GM12872 (cell line): ENCODE data around the gene BAZ1B.

ENCODE experiments used
- TF ChIP-seq, protein P1 (sequence below): IDR thresholded peaks from 3 replicates; pipeline ENCODE4 v1.5.1; 2011; ENCODE audit warnings: low read depth, mild to moderate bottlenecking, low read length, moderate library complexity; ENCODE audit not compliant: insufficient read depth

The BAZ1B gene

DNA sequence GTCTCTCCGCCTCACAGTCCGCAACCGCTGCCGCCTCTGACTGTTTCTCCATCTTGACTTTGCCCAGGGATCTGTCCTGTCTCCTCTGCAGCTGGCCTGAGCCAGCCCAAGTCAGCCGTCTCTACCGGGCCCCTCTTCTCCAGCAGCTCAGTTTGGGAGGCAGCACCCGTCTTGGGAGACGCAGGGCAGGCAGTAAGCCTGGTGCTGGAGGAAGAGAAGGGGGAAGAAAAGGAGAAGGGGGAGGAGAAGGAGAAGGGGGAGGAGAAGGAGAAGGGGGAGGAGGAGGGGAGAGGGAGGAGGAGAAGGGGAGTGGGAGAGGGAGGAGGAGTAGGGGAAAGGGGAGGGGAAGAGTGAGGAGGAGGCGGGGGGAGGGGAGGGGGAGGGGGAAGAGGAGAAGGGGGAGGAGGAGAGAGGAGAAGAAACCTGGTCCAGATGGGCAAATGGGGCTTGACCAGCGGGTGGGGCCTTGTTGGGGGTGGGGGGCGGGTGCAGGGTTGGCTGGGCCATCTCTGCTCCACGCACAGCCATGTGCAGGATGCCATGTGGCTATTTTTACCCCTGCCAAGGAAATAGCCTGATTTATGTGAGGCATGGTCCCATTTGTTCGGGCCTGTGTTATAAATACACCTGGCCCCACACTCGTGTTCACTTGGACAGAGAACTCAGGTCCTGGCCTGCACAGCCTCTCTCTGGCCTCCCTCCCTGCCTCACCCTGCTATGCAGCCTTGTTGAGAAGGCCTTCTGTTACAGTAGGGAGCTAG is 124.4 kb downstream of the BAZ1B start:
- TF ChIP-seq, protein P1, sequence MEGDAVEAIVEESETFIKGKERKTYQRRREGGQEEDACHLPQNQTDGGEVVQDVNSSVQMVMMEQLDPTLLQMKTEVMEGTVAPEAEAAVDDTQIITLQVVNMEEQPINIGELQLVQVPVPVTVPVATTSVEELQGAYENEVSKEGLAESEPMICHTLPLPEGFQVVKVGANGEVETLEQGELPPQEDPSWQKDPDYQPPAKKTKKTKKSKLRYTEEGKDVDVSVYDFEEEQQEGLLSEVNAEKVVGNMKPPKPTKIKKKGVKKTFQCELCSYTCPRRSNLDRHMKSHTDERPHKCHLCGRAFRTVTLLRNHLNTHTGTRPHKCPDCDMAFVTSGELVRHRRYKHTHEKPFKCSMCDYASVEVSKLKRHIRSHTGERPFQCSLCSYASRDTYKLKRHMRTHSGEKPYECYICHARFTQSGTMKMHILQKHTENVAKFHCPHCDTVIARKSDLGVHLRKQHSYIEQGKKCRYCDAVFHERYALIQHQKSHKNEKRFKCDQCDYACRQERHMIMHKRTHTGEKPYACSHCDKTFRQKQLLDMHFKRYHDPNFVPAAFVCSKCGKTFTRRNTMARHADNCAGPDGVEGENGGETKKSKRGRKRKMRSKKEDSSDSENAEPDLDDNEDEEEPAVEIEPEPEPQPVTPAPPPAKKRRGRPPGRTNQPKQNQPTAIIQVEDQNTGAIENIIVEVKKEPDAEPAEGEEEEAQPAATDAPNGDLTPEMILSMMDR: no peak

DNA sequence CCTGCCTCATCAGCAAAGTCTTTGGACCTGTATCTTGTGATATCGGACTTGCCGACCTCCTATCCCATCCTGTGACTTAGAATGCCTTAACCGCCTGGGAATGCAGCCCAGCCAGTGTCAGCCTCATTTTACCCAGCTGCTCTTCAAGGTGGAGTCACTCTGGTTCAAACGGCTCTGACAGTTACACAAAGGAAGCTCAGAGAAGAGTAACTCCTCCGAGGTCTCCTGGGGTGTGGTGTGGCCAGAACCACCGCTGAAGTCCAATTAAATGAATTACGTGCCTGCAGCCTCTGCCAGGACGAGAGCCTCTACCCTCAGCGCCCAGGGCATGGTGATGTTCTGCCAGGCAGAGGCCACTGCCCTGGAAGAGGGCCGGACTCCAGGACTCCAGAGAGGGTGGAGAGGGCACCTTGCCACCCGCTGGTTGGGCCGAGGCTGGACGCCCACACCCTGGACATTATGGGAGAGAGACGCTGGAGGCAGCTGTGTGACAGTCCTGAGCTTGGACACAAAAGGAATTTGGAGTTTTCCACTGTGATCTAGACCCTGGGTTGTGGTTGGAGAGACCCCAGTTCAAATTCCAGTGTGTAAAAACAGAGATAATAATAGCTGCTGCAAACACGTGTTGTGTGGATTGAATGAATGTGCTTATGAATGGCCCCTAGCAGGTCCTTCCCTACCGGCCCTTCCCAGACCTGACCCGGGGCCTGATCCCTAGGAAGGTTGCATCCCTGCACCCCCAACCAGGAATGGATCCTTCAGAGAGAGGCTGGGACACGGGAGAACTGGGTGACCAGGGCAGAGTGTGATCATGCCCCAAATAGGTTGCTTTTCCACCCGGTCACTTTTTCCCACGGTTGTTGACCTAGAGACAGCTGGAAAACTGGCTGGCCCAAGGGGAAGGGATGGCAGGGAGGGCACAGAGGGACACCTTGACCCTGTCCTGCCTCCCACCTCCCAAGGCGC is 126.3 kb downstream of the BAZ1B start:
- TF ChIP-seq, protein P1: no peak

DNA sequence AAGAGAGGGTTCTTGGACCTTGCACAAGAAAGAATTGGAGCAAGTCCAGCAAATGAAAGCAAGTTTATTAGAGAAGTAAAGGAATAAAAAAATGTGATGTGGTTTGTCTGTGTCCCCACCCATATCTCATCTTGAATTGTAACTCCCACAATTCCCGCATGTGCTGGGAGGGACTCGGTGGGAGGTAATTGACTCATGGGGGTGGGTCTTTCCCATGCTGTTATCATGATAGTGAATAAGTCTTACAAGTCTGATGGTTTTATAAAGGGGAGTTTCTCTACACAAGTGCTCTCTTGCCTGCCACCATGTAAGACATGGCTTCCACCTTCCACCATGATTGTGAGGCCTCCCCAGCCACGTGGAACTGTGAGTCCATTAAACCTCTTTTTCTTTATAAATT is 127.7 kb downstream of the BAZ1B start:
- TF ChIP-seq, protein P1: no peak

DNA sequence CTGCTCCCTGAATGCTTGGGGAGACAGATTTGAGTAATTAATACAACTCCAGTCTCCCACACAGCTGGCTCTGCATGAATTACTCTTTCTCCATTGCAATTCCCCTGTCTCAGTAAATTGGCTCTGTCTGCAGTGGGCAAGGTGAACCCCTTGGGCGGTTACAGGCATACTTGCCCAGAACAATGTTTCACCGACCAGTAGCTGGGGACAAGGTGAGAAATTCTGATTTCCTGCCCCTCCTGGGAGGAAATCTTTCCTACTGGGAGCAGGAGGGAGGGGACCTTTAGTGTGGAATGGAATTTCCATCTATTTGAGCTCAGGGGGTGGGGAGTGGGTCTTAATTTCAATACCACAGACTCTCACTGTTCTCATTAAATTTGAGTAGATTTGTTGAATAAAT is 130.7 kb downstream of the BAZ1B start:
- TF ChIP-seq, protein P1: no peak
